HL-60 (cell line): Measurements from ENCODE around the gene RPS19.

Experiments used
- TF ChIP-seq, protein P1 (sequence below): IDR thresholded peaks from one replicate; pipeline ENCODE4 v1.5.1; 2011; ENCODE audit warnings: low read length, control low read depth, inconsistent platforms; ENCODE audit not compliant: insufficient read depth
- TF ChIP-seq, protein P2 (sequence below): IDR thresholded peaks from 2 replicates; pipeline ENCODE4 v1.6.1; 2012; ENCODE audit warnings: low read depth; ENCODE audit not compliant: insufficient replicate concordance

DNA sequence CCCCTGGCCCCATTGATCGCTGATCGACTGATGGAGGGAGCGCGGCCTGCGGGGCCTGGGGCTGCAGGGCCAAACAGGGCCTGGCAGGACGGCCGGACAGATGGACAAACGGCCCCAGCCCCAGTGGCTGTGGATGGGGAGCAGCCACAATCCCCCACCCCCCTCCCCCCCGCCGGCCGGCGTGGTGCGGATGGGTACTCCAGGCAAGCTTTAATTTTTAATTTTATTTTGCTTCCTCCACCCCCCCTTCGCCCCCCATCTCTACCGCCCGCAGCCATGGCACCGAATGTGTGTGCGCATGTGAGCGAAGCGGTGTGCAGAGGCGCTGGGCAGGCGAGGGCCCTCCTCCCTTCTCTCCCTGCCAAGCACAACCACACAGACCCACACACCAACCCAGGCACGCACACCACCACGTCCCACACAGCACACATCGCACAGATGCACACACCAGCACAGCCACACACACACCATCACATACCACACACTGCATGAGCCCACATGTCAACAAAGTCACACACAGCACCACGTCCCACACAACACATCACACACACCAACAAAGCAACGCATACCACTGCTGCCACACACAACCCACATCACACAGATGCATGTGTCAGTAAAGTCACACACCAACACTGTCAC, 55.8 kb downstream of the RPS19 start:
- TF ChIP-seq, protein P1, sequence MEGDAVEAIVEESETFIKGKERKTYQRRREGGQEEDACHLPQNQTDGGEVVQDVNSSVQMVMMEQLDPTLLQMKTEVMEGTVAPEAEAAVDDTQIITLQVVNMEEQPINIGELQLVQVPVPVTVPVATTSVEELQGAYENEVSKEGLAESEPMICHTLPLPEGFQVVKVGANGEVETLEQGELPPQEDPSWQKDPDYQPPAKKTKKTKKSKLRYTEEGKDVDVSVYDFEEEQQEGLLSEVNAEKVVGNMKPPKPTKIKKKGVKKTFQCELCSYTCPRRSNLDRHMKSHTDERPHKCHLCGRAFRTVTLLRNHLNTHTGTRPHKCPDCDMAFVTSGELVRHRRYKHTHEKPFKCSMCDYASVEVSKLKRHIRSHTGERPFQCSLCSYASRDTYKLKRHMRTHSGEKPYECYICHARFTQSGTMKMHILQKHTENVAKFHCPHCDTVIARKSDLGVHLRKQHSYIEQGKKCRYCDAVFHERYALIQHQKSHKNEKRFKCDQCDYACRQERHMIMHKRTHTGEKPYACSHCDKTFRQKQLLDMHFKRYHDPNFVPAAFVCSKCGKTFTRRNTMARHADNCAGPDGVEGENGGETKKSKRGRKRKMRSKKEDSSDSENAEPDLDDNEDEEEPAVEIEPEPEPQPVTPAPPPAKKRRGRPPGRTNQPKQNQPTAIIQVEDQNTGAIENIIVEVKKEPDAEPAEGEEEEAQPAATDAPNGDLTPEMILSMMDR = no peak
- TF ChIP-seq, protein P2, sequence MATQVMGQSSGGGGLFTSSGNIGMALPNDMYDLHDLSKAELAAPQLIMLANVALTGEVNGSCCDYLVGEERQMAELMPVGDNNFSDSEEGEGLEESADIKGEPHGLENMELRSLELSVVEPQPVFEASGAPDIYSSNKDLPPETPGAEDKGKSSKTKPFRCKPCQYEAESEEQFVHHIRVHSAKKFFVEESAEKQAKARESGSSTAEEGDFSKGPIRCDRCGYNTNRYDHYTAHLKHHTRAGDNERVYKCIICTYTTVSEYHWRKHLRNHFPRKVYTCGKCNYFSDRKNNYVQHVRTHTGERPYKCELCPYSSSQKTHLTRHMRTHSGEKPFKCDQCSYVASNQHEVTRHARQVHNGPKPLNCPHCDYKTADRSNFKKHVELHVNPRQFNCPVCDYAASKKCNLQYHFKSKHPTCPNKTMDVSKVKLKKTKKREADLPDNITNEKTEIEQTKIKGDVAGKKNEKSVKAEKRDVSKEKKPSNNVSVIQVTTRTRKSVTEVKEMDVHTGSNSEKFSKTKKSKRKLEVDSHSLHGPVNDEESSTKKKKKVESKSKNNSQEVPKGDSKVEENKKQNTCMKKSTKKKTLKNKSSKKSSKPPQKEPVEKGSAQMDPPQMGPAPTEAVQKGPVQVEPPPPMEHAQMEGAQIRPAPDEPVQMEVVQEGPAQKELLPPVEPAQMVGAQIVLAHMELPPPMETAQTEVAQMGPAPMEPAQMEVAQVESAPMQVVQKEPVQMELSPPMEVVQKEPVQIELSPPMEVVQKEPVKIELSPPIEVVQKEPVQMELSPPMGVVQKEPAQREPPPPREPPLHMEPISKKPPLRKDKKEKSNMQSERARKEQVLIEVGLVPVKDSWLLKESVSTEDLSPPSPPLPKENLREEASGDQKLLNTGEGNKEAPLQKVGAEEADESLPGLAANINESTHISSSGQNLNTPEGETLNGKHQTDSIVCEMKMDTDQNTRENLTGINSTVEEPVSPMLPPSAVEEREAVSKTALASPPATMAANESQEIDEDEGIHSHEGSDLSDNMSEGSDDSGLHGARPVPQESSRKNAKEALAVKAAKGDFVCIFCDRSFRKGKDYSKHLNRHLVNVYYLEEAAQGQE = no peak
